ENCODE measurements around the gene SCGB3A2. TPM values are rescaled to one million over a fixed set of nuclear protein-coding genes. Genes with fewer than 3 reads are reported as not detected.

Gene SCGB3A2
- total RNA-seq, 1 donor from 2014 or later, result not detected

DNA sequence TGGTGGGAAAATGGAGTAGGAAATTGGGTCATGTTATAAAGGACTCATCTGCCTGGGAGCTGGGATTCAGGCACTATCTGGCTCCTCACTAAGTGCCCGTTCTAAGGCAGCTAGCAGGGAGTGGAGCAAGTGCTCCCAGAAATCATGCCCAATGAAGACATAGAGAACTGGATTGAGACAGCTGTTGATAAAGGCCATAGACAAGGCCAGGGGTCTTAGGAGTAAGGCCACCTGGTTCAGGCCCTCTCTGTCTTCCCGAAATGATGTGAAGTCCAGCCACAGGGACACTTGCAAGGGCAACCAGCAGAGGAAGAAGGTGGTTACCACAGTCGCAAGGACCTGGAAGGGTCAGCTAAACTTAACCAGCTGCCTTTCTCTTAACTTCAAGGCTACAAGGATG, 26.9 kb upstream of the SCGB3A2 start:
- no peak for DNase-seq (ENCODE audit: low spot score)

DNA sequence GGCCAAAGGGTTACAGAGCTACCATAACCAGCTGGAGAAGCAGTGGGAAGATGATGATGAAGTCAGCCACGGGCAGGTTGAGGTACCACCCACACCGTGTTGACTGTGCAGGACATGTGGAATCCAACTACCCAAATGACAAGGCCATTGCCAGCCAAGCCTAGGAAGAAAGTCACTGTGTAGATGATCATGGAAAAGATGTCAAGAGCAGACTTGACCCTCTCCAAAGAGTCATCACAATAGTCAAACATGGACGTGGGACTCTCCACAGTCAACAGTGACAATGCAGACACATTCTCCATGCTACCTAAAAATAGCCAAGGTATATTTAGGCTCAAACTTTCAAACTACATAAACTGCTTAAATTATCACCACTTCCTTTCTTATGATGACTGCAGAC, 26.1 kb upstream of the SCGB3A2 start:
- no peaks in the 10 kb centered on the region for H3K36me3 Mint-ChIP-seq
- H3K27me3 ChIP-seq, result no peaks in the 10 kb centered on the region
- no peaks in the 10 kb centered on the region for H3K9me3 ChIP-seq (ENCODE audit: low read depth)
- no peak overlapping the region for H3K4me3 ChIP-seq
- no peaks in the 10 kb centered on the region for H3K4me1 Mint-ChIP-seq
- H3F3A ChIP-seq (ENCODE audit: low read depth), result no peaks in the 10 kb centered on the region
- H3K27ac ChIP-seq, result no peak overlapping the region
- peaks cover 3% of the 10 kb centered on the region for H3K27me3 Mint-ChIP-seq (ENCODE audit: insufficient read depth, low read depth)
- DNase-seq (ENCODE audit: low spot score), result no peak
- H3K79me2 ChIP-seq (ENCODE audit: low read depth), result no peaks in the 10 kb centered on the region
- TF ChIP-seq, protein P1, sequence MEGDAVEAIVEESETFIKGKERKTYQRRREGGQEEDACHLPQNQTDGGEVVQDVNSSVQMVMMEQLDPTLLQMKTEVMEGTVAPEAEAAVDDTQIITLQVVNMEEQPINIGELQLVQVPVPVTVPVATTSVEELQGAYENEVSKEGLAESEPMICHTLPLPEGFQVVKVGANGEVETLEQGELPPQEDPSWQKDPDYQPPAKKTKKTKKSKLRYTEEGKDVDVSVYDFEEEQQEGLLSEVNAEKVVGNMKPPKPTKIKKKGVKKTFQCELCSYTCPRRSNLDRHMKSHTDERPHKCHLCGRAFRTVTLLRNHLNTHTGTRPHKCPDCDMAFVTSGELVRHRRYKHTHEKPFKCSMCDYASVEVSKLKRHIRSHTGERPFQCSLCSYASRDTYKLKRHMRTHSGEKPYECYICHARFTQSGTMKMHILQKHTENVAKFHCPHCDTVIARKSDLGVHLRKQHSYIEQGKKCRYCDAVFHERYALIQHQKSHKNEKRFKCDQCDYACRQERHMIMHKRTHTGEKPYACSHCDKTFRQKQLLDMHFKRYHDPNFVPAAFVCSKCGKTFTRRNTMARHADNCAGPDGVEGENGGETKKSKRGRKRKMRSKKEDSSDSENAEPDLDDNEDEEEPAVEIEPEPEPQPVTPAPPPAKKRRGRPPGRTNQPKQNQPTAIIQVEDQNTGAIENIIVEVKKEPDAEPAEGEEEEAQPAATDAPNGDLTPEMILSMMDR (IDR thresholded peaks at IDR 0.05), result no peak
- TF ChIP-seq EZH2 (IDR thresholded peaks at IDR 0.05), result no peak
- TF ChIP-seq EZH2phosphoT487 (IDR thresholded peaks at IDR 0.05), result no peak
- no peaks in the 10 kb centered on the region for H3K36me3 ChIP-seq
- no peaks in the 10 kb centered on the region for H3K4me1 ChIP-seq
- no peak overlapping the region for H3K27ac Mint-ChIP-seq
- no peak overlapping the region for H3K9ac ChIP-seq
- H4K20me1 ChIP-seq (ENCODE audit: low read depth), result no peaks in the 10 kb centered on the region
- no peak overlapping the region for H3K4me3 Mint-ChIP-seq
- no peak overlapping the region for H2AFZ ChIP-seq (replicated peaks)
- no peak overlapping the region for H3K4me2 ChIP-seq
- no peaks in the 10 kb centered on the region for H3K9me3 Mint-ChIP-seq

More for the DNA sequence above, 26.9 kb upstream of the SCGB3A2 start:
- no peaks in the 10 kb centered on the region for H3K9me3 Mint-ChIP-seq
- Histone ChIP-seq H4K20me1 (ENCODE audit: low read depth) (no peaks in the 10 kb centered on the region), H3K4me2 (no peak overlapping the region), H3K79me2 (ENCODE audit: low read depth) (no peaks in the 10 kb centered on the region), H3K9me3 (ENCODE audit: low read depth) (no peaks in the 10 kb centered on the region), H2AFZ (replicated peaks) (no peak overlapping the region), H3F3A (ENCODE audit: low read depth) (no peaks in the 10 kb centered on the region), H3K9ac (no peak overlapping the region), H3K4me3 (no peak overlapping the region), H3K4me1 (no peaks in the 10 kb centered on the region), H3K27ac (no peak overlapping the region), H3K36me3 (no peaks in the 10 kb centered on the region), H3K27me3 (no peaks in the 10 kb centered on the region)
- no peak overlapping the region for H3K4me3 Mint-ChIP-seq
- H3K36me3 Mint-ChIP-seq, result no peaks in the 10 kb centered on the region
- no peak for TF ChIP-seq EZH2phosphoT487 (IDR thresholded peaks at IDR 0.05)
- TF ChIP-seq, protein P1 (IDR thresholded peaks at IDR 0.05), result no peak
- no peak for TF ChIP-seq EZH2 (IDR thresholded peaks at IDR 0.05)
- H3K27ac Mint-ChIP-seq, result no peak overlapping the region
- no peaks in the 10 kb centered on the region for H3K4me1 Mint-ChIP-seq
- H3K27me3 Mint-ChIP-seq (ENCODE audit: insufficient read depth, low read depth), result peaks cover 3% of the 10 kb centered on the region

DNA sequence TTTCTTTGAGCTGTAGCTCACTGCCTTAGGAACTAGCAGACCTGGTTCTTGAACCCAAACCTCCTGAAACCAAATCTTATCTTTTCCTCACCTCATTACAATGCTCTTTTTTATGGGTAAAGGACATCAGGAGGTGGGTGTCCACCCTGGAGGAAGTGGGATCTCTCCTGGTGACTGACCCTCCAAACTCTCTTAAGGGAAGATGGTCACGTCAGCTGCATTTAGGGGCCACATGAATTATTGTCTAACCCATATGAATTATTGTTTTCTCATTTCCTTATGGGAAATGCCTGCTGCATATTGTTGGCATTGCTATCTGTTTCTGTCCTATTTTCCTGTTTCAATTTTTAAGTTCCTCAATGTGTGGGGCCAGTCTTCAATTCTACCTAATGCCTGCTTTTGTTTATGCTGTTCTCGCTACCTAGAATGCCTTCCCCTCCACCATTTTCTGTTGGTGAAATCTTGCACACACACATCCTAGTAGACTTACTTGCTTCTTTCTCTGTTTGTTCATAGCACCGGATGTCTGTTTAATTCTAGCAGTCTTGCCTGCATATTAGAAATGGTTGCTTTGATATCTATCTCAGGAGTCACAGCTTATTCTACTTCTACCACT, 25.0 kb upstream of the SCGB3A2 start:
- no peaks in the 10 kb centered on the region for H3K27me3 ChIP-seq
- H4K20me1 ChIP-seq (ENCODE audit: low read depth), result no peaks in the 10 kb centered on the region
- H3K4me3 ChIP-seq, result no peak overlapping the region
- no peak overlapping the region for H3K4me2 ChIP-seq
- Mint-ChIP-seq H3K27ac (no peak overlapping the region), H3K36me3 (no peaks in the 10 kb centered on the region), H3K4me1 (no peaks in the 10 kb centered on the region), H3K9me3 (no peaks in the 10 kb centered on the region), H3K27me3 (ENCODE audit: insufficient read depth, low read depth) (peaks cover 3% of the 10 kb centered on the region), H3K4me3 (no peak overlapping the region)
- no peak overlapping the region for H3K27ac ChIP-seq
- H2AFZ ChIP-seq (replicated peaks), result no peak overlapping the region
- H3K79me2 ChIP-seq (ENCODE audit: low read depth), result no peaks in the 10 kb centered on the region
- H3K9me3 ChIP-seq (ENCODE audit: low read depth), result no peaks in the 10 kb centered on the region
- no peaks in the 10 kb centered on the region for H3F3A ChIP-seq (ENCODE audit: low read depth)
- H3K4me1 ChIP-seq, result no peaks in the 10 kb centered on the region
- no peak for TF ChIP-seq EZH2phosphoT487 (IDR thresholded peaks at IDR 0.05)
- TF ChIP-seq EZH2 (IDR thresholded peaks at IDR 0.05), result no peak
- TF ChIP-seq, protein P1 (IDR thresholded peaks at IDR 0.05), result no peak
- no peak for DNase-seq (ENCODE audit: low spot score)
- no peaks in the 10 kb centered on the region for H3K36me3 ChIP-seq
- H3K9ac ChIP-seq, result no peak overlapping the region
